Common myeloid progenitor, CD34-positive (primary cell): ENCODE measurements around the gene PER1.

Experiments
- CTCF ChIA-PET: fragments of 350-600 bp; sonication (Branson Sonifier 250); formaldehyde crosslinking; loops from one replicate; lab custom pipeline; 2021; ENCODE audit warnings: antibody characterized with exemption; lab: Charles Lee
- POLR2A ChIA-PET: fragments of 350-600 bp; sonication (Branson Sonifier 250); formaldehyde crosslinking; loops from one replicate; lab custom pipeline; 2021; ENCODE audit warnings: antibody characterized with exemption; lab: Charles Lee
- DNase-seq, 3 donors: peaks; one replicate each; pipeline versions ENCODE4 v3.0.0 to v3.0.0-alpha.2; 2013
- H3K27ac ChIP-seq, 2 experiments: 1 replicate in 1 of 2; 2 replicates in 1 of 2; pipeline ENCODE4 v1.7.0; 2013; ENCODE audit warnings: inconsistent platforms in 2 of 2, low read length in 2 of 2, mild to moderate bottlenecking in 2 of 2, low read depth in 1 of 2, moderate library complexity in 1 of 2; ENCODE audit not compliant: severe bottlenecking in 2 of 2, insufficient read depth in 1 of 2, poor library complexity in 1 of 2
- H3K27me3 ChIP-seq, 5 experiments: replicated peaks in 2 of 5; 1 replicate in 3 of 5; 2 replicates in 2 of 5; pipeline versions ENCODE4 v1.6.1 to v1.7.0; 2013; ENCODE audit warnings: low read length in 4 of 5, mild to moderate bottlenecking in 2 of 5, moderate library complexity in 2 of 5, inconsistent platforms in 1 of 5; ENCODE audit not compliant: insufficient read depth in 5 of 5, control insufficient read depth in 4 of 5
- H3K36me3 ChIP-seq, 4 experiments: 1 replicate in 2 of 4; 2 replicates in 2 of 4; pipeline versions ENCODE4 v1.6.1 to v1.7.0; 2013; ENCODE audit warnings: low read length in 3 of 4, control low read depth in 1 of 4, mild to moderate bottlenecking in 1 of 4; ENCODE audit not compliant: control insufficient read depth in 4 of 4, insufficient read depth in 4 of 4
- H3K4me1 ChIP-seq, 4 experiments: 1 replicate in 3 of 4; 2 replicates in 1 of 4; pipeline versions ENCODE4 v1.6.1 to v1.7.1; 2013; ENCODE audit warnings: low read length in 3 of 4, mild to moderate bottlenecking in 3 of 4, control low read depth in 1 of 4, inconsistent platforms in 1 of 4, moderate library complexity in 1 of 4; ENCODE audit not compliant: control insufficient read depth in 4 of 4, insufficient read depth in 4 of 4; ENCODE audit errors: control extremely low read depth in 1 of 4
- H3K4me3 ChIP-seq, 7 experiments: 1 replicate in 4 of 7; 2 replicates in 3 of 7; pipeline versions ENCODE4 v1.5.1 to v1.7.0; 2013; ENCODE audit warnings: mild to moderate bottlenecking in 7 of 7, low read length in 6 of 7, moderate library complexity in 6 of 7, inconsistent platforms in 2 of 7, low read depth in 2 of 7, control low read depth in 1 of 7; ENCODE audit not compliant: insufficient read depth in 4 of 7, control insufficient read depth in 1 of 7; ENCODE audit errors: extremely low read depth in 1 of 7
- H3K9me3 ChIP-seq, 5 experiments: 1 replicate in 4 of 5; 2 replicates in 1 of 5; pipeline versions ENCODE4 v1.6.1 to v1.7.1; 2013; ENCODE audit warnings: low read length in 4 of 5, mild to moderate bottlenecking in 2 of 5, inconsistent platforms in 1 of 5, low read depth in 1 of 5, moderate library complexity in 1 of 5; ENCODE audit not compliant: control insufficient read depth in 4 of 5, insufficient read depth in 2 of 5; ENCODE audit errors: control extremely low read depth in 1 of 5
- WGBS: methylation state at CpG from one replicate; pipeline ENCODE4 v1.1.5; 2013; ENCODE audit not compliant: insufficient coverage; 5-methylcytosine and 5-hydroxymethylcytosine counted together

Gene PER1

DNA sequence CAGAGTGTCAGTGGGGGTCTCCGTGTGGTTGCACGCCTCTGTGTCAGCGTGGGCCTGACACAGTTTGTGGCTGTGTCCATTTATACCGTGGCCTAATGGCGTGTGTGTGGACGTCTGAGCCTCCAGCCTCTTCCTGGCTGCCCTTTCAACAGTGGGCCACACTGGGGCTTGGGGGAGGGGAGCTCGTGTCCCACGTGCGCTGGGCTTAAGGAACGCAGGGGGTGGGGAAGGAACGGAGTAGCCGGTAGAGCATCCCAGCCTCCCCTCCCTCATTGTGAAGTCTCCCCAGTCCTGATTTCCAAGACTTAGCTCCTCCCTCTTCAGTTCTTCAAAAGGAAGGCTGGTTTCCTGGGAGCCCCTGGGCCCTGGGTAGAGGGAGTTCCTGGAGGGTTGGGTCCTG lies 18.8 kb downstream of the PER1 start:
- Histone ChIP-seq H3K27me3 (peaks cover 0 to 4% (median 0%) of the 10 kb centered on the region in 5 experiments), H3K9me3 (no peaks in the 10 kb centered on the region), H3K27ac (no peak overlapping the region), H3K36me3 (no peaks in the 10 kb centered on the region), H3K4me3 (no peak overlapping the region), H3K4me1 (peaks cover 4 to 12% (median 11%) of the 10 kb centered on the region in 4 experiments)
- CTCF ChIA-PET: interaction anchor here (0.6 to 22.4 kb wide), 4 partner anchors 8 to 72 kb away, joined by 3 to 292 read pairs (median 5); partner anchors contain the start of genes HES7, PER1 and VAMP2
- 92% methylated on average over 6 of the region's 12 CpGs for WGBS
- no peak for DNase-seq
- POLR2A ChIA-PET: interaction anchor here (0.7 kb wide), 1 partner anchor 134 kb away, joined by 3 read pairs; no protein-coding TSS in a partner anchor

DNA sequence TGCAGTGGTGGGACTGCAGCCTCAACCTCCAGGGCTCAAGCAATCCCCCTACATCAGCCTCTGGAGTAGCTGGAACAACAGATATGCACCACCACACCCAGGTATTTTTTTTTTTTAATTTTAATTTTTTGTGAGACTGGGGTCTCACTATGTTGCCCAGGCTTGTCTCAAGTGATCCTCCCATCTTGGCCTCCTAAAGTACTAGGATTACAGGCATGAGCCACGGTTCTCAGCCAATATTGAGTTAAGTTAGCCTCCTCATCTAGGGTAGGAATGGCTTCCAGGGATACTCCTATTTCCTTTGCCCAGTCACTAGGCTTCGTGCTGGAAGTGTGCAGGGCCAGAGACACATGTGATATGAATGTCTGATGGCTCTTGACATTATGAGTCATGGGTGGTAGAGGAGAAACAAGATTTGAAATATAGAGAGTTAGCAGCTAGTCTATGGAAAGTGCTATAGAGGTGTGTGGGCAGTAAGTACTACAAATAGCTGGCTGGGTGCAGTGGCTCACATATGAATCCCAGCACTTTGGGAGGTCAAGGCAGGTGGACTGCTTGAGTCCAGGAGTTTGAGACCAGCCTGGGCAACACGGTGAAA lies 20.3 kb downstream of the PER1 start:
- DNase-seq: no peak
- Histone ChIP-seq H3K4me1 (peaks cover 0 to 6% (median 5%) of the 10 kb centered on the region in 4 experiments), H3K27ac (no peak overlapping the region), H3K27me3 (peaks cover 0 to 4% (median 3%) of the 10 kb centered on the region in 5 experiments), H3K9me3 (no peaks in the 10 kb centered on the region), H3K4me3 (no peak overlapping the region), H3K36me3 (no peaks in the 10 kb centered on the region)
- 100% methylated on average over 2 of the region's 3 CpGs for WGBS
- ChIA-PET POLR2A (interaction anchor here (0.6 kb wide), 1 partner anchor 138 kb away, joined by 4 read pairs; no protein-coding TSS in a partner anchor), CTCF (interaction anchor here (0.6 to 22.4 kb wide), 4 partner anchors 8 to 34 kb away, joined by 3 to 292 read pairs (median 4); partner anchors contain the start of genes HES7, PER1 and VAMP2)

DNA sequence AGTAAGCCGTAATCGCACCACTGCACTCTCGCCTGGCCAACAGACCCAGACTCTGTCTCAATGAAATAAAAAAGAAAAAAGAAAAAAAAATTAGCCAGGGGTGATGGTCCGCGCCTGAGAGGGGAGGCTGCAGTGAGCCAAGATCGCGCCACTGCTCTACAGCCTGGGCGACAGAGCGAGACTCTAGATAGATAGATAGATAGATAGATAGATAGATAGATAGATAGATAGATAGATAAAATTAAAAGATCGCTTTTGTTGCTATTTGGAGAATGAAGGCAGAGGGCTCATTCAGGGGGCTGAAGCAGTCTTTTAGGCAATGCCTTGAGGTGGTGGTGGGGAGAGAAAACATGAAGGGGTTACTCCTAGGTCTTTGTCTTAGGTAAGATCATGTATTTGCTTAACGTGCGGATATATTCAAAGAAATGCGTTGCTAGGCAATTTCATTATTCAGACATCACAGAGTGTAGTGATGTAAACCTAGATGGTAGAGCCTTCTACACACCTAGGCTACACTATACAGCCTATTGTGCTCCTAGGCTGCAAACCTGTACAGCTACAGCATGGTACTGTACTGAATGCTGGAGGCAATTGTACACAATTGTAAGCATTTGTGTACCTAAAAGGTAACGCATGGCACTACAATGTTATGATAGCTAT lies 23.9 kb downstream of the PER1 start:
- H3K27me3 ChIP-seq: peaks cover 7 to 26% (median 19%) of the 10 kb centered on the region in 5 experiments
- no peak overlapping the region for H3K27ac ChIP-seq
- no peak for DNase-seq
- 93% methylated on average over 13 of the region's 14 CpGs for WGBS
- POLR2A ChIA-PET: interaction anchor here (0.6 kb wide), 1 partner anchor 13 kb away, joined by 3 read pairs; no protein-coding TSS in a partner anchor
- H3K36me3 ChIP-seq: no peaks in the 10 kb centered on the region
- CTCF ChIA-PET: interaction anchor here (1.6 to 4.7 kb wide), 2 partner anchors 9 to 30 kb away, joined by 4 to 48 read pairs; no protein-coding TSS in a partner anchor
- H3K4me3 ChIP-seq: no peak overlapping the region
- H3K4me1 ChIP-seq: peaks cover 12 to 39% (median 38%) of the 10 kb centered on the region in 4 experiments
- H3K9me3 ChIP-seq: no peaks in the 10 kb centered on the region

DNA sequence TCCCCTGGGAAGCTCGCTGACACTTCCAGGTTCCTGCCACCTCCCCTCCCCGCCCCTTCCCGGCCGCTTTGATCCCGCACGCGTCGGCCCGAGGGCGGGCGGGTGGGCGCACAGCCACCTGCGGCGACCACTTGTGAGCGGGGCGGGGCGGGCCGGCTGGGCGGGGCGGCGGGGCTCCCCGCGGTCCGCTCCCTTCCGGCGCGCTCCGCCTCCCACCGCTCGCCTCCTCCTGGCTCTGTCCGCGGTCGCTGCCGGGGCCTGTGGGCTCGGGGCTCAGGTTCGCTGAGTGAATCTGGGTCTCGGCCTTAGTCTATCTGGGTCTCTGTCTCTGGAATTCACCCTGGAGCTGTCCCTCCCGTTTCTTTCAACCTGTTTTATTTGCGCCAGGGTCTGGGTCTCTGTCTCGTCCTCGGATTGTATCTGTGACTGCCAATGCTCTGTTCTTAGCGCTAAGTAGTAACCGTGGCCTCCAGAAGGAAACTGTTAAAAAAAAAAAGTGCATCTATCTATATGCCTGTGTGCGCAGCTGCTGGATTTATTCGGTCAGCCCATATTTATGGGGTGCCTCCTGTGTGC lies 25.6 kb downstream of the PER1 start:
- H3K4me3 ChIP-seq: peak overlapping the region; percentile 74 to 93 (median 82)
- DNase-seq: peak in 2 of 3 donors; percentile 63 to 65
- peaks cover 7 to 42% (median 25%) of the 10 kb centered on the region in 5 experiments for H3K27me3 ChIP-seq
- H3K9me3 ChIP-seq: no peaks in the 10 kb centered on the region
- no peaks in the 10 kb centered on the region for H3K36me3 ChIP-seq
- peaks cover 12 to 56% (median 55%) of the 10 kb centered on the region in 4 experiments for H3K4me1 ChIP-seq
- peak overlapping the region in 1 of 2 experiments; percentile 49 for H3K27ac ChIP-seq
- CTCF ChIA-PET: interaction anchor here (0.6 to 4.7 kb wide), 7 partner anchors 10 to 95 kb away, joined by 3 to 48 read pairs (median 4); no protein-coding TSS in a partner anchor
- POLR2A ChIA-PET: interaction anchor here (0.9 to 1.5 kb wide), 3 partner anchors 13 to 47 kb away, joined by 3 to 4 read pairs (median 3); no protein-coding TSS in a partner anchor
- 0% methylated on average over 23 of the region's 45 CpGs for WGBS

DNA sequence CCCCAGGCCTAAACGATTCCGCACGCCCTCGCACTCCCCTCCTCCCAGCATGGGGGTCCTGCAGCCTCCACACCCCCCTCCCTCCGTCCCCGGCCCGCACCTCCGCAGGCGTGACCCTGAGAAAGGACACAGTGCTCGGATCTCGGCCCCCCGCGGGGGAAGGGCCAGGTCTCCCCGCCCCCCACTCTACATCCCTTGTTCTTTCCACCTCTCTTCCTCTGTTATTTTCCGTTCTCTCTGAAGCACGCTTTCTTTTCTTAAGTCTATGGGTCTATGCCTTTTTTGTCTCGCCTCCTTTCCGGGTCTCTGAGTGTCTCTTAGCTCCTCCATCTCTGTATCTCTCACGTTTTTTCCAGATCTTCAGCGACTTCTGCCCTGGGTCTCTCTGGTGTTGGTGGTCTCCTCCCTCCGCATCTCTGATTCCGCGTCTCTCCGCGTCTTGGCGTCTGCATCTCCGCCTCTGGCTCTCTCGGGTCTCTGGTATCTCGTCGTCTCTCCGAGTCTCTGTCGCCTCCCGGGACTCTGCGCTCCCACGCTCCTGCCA lies 26.2 kb downstream of the PER1 start:
- peak in 1 of 3 donors; percentile 44 for DNase-seq
- H3K27me3 ChIP-seq: peaks cover 7 to 46% (median 23%) of the 10 kb centered on the region in 5 experiments

DNA sequence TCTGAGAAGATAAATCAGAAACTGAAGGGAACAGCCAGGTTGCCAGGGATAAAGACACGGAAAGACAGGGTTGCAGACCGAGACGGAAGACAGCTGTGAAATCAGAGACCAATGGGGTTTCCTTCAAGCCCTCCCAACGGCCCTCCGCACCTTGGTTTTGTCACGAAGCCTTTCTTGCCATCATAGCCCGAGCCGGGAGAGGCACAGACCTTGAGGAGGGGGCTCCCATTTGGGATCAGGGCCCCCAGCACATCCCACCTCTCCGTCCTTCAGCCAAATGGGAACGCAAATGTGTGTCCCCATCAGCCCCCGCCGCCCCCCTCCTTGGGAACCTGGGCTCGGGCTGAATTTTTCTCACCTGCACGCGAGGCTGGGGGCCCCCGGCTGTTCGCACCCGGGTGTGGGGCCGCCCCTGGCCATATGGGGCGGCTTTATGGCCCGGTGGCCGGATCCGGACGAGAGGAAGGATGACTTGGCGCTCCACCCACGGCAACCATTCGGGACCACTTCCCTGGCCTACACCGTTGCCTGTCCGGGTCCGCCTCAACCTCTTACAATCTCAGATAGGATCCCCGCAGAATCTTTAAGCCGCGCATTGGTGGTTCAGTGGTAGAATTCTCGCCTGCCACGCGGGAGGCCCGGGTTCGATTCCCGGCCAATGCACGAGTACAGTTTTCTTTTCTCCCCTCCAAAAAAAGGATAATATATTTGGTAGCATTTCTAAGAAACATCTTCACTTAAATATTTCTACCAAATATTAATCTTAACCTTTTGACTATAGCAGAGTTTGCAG lies 26.9 kb downstream of the PER1 start:
- Histone ChIP-seq H3K27ac (no peak overlapping the region), H3K4me1 (peaks cover 12 to 66% (median 65%) of the 10 kb centered on the region in 4 experiments), H3K36me3 (no peaks in the 10 kb centered on the region), H3K4me3 (peak overlapping the region; percentile 74 to 93 (median 82)), H3K9me3 (no peaks in the 10 kb centered on the region), H3K27me3 (peaks cover 7 to 47% (median 23%) of the 10 kb centered on the region in 5 experiments)
- ChIA-PET POLR2A (no interaction called here), CTCF (interaction anchor here (1.7 to 4.7 kb wide), 4 partner anchors 8 to 35 kb away, joined by 6 to 48 read pairs (median 20); no protein-coding TSS in a partner anchor)
- under 1% methylated on average over 21 of the region's 40 CpGs for WGBS
- DNase-seq: peak; percentile 78 to 84 (median 83)

More for the DNA sequence above, 26.2 kb downstream of the PER1 start:
- Histone ChIP-seq H3K4me1 (peaks cover 12 to 59% (median 58%) of the 10 kb centered on the region in 4 experiments), H3K4me3 (peak overlapping the region; percentile 74 to 93 (median 82)), H3K36me3 (no peaks in the 10 kb centered on the region), H3K9me3 (no peaks in the 10 kb centered on the region), H3K27ac (no peak overlapping the region)
- WGBS: under 1% methylated on average over 31 of the region's 35 CpGs
- POLR2A ChIA-PET: interaction anchor here (0.9 to 1.5 kb wide), 2 partner anchors 13 to 47 kb away, joined by 3 to 4 read pairs; no protein-coding TSS in a partner anchor
- CTCF ChIA-PET: interaction anchor here (1.0 to 4.7 kb wide), 5 partner anchors 10 to 95 kb away, joined by 3 to 48 read pairs (median 4); no protein-coding TSS in a partner anchor
